ENCODE results near the gene CAPN14.

DNA sequence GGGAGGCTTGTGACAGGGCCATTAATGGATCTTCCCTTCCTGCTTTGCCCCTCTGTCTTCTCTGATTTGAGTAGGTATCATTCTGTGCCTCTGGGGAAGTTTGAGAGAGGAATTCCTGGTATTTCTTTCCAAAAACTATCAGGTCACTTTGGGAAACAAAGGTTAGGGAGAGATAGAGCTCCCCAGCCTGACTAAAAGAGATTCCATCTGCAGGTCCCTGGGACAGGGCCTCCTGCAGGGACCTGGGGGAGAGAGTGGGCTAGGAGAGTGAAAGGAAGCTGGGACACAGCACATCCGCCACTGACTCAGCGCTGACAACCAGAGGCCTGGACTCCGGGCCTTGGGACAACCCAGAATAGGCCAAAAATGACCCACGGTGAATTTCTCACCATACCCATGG lies 85.4 kb downstream of the CAPN14 start:
- TF ChIP-seq, protein P1, sequence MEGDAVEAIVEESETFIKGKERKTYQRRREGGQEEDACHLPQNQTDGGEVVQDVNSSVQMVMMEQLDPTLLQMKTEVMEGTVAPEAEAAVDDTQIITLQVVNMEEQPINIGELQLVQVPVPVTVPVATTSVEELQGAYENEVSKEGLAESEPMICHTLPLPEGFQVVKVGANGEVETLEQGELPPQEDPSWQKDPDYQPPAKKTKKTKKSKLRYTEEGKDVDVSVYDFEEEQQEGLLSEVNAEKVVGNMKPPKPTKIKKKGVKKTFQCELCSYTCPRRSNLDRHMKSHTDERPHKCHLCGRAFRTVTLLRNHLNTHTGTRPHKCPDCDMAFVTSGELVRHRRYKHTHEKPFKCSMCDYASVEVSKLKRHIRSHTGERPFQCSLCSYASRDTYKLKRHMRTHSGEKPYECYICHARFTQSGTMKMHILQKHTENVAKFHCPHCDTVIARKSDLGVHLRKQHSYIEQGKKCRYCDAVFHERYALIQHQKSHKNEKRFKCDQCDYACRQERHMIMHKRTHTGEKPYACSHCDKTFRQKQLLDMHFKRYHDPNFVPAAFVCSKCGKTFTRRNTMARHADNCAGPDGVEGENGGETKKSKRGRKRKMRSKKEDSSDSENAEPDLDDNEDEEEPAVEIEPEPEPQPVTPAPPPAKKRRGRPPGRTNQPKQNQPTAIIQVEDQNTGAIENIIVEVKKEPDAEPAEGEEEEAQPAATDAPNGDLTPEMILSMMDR (conservative IDR thresholded peaks at IDR 0.05 in 1 of 2, IDR thresholded peaks at IDR 0.05 in 1 of 2; ENCODE audit: extremely low read depth in 1 of 2, insufficient read depth in 1 of 2, low read depth in 1 of 2, low read length in 2 of 2): no peak
- TF ChIP-seq EZH2 (IDR thresholded peaks at IDR 0.05; ENCODE audit: borderline replicate concordance, low read length): no peak

Measured in mammary epithelial cell (primary cell).